GM19238 (cell line): ENCODE data around the gene TSPAN15.

Source experiments
- DNase-seq: peaks from one replicate; pipeline ENCODE4 v3.0.0; 2011; ENCODE audit warnings: low spot score; ENCODE audit not compliant: insufficient read length

TSPAN15 gene

GRCh38 chr10:69464801-69465401, 13.6 kb downstream of the TSPAN15 start:
- no peak for DNase-seq

- DNase-seq = no peak
Observed at GRCh38 chr10:69465457-69466157, 14.3 kb downstream of the TSPAN15 start.

DNA sequence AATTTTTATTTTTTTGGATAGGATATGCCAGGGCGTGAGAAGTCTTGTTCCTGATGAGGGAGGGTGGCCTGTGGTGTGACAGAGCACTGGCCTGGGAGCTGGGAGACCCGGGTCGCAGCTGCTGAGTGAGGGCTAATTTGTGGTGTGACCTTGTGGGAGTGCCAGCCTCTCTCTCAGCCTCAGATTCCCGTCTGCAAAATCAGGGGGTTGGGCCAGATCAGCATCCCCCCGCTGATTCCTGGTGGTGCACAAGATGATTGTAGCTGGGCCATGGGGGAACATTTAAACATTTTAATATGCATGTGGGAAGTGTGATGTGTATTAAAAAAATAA, 14.9 kb downstream of the TSPAN15 start:
- no peak for DNase-seq

DNA sequence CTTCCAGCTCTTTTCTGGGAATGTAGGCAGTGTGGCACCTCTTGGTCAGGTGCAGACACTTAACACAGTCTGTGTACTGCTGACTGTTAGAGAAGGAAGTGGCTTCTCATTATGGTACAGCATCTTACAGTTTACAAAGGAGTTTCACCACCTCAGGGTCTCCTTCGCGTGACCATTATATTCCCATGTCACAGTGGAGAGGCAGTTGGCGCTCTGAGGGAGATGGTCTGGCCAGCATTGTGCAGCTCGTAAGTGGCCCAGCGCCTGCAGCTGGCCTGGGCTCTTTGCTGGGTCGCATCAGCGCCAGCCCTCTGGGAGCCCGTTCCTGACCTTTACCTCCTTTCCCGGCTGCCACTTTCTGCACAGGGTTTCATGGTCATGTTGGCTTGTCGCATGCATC, 15.4 kb downstream of the TSPAN15 start:
- DNase-seq = no peak

- DNase-seq = no peak
Observed at GRCh38 chr10:69467928-69468750, 16.9 kb downstream of the TSPAN15 start.

- DNase-seq = no peak
Observed at GRCh38 chr10:69468751-69469089, 17.5 kb downstream of the TSPAN15 start.

DNA sequence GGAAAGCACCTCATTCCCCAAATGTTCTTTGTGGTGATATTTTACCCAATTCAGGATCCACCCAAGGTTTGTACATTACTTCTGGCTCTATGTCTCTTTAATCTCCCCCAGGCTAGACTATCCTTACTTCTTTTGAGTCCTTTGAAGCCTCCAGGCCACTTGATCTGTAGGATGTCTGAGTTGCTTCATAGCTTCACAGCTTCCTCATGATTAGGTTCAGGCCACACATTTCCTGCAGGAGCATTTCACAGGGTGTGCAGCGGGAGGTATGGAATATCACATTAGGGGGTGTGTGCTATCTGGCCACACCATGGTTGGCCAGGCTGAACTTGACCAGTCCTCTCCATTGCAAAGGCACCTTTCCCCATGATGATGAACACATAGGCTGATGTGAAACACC, 18.7 kb downstream of the TSPAN15 start:
- DNase-seq = no peak

DNA sequence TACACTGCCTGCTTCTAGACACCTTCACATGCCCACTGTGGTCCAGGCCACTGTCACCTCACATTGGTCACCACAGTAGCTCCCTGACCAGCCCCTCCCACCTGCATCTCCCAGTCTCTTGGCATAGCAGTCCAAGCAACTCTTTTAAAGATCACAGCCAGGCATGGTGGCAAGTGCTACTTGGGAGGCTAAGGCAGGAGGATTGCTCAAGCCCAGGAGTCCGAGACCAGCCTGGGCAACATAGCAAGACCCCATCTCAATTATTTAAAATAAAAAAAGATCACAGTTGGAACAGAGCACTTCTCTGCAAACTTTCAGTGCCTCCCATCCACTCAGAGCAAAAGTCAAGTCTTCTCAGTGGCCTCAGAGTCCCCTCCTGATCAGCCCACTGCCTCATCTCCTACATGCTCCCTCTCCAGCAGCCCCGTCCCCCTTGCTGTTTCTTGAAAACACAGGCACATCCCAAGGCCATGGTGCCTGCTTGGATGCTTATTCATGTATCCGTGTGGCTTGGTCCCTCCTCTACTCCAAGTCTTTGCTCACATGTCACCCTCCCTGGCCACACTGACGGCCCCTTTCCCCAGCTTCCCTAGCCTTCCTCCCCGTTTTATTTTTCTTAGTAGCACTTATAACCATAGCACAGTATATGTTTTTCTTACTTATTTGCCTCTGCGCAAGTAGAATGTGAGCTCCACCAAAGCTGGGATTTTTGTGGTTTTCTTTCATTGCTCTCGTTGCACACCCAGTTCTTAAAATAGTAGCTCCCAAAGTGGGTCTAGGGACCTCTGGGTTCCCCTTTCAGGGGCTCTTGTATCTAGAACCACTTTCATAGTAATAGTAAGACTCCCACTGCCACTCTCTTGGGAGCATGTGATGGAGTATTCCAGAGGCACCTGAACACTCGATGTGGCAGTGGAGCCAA, 19.5 kb downstream of the TSPAN15 start:
- DNase-seq = no peak

- no peak for DNase-seq
Observed at GRCh38 chr10:69472142-69472541, 20.9 kb downstream of the TSPAN15 start.

DNA sequence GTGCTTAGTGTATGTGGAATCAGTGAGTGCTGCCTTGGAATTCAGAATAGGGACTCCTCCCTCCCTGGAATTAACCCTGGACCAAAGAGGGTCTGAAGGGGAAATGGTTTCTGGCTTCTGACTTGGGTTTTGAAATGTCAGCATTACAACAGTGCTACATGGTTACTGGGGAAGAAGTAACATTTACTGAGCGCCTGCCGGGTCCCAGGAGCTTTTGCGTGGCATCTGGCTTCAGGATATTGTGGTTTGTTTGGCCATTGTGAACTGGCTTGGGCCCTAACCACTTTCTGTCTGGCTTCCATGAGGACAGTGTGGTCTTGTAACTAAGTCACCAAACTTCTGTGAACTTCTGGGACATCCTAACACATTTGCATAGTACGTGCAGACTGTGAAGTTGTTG, 21.3 kb downstream of the TSPAN15 start:
- no peak for DNase-seq

DNA sequence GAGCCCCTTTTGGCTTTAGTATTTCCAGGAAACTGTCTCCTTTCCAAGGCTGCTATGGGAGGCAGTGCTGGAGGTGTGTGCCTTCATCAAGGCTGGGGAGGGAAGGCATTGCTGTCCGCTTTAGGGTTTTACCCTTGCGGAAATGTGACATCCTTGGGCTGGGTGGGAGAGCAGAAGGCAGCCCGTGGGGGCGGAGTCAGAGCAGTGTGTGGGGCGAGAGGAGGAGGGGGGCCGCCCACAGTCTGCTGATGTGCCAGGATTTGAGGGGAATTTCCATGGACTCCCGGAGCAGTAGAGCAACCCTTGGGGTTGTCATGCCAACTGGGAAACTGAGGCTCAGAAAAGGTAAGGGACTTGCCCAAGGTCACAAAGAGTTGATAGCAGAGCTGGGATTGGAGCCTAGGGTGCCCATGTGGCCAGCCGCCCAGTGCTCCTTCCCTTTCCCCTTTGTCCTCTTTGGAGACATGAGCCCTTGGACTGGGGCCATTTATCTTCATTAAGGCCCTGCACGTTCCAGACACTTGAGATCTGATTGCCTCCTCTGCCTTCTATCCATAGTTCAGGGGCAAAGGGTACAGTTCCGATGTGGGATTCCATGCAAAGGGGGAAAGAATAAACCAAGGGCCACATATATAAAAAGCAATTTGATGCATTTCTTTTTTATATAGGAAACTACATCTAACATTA, 22.2 kb downstream of the TSPAN15 start:
- DNase-seq = no peak

GRCh38 chr10:69474742-69475432, 23.6 kb downstream of the TSPAN15 start:
- no peak for DNase-seq

GRCh38 chr10:69475433-69475830, 24.2 kb downstream of the TSPAN15 start:
- DNase-seq = no peak

DNA sequence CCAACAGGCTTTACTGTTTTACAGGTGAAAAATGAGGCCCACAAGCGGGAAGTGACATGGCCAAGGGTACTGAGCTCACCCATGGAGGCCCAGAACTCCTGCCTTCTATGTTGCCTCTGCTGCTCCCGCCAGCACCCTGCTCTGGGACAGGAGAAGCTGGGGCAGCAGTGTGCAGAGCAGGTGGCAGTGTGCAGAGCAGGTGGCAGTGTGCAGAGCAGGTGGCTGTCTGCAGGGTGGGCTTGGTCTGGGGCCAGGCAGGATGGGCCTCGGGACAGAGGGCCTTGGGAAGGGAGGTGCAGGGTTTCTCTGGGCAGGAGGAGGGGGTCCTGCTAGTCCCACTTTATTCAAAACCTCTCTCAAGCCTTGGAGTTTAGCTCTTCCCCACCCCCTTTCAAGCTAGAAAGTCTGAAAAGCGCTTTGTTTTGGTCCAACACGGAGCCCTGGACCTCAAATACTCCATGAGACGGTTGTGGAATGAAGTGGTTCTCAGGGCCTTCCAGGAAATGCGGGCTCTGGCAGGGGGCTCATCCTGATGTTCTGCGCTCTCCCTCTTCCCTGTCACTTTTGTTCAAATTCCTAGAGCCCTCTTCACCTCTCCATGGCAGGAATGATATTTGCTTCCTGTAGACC, 26.8 kb downstream of the TSPAN15 start:
- DNase-seq = no peak

DNA sequence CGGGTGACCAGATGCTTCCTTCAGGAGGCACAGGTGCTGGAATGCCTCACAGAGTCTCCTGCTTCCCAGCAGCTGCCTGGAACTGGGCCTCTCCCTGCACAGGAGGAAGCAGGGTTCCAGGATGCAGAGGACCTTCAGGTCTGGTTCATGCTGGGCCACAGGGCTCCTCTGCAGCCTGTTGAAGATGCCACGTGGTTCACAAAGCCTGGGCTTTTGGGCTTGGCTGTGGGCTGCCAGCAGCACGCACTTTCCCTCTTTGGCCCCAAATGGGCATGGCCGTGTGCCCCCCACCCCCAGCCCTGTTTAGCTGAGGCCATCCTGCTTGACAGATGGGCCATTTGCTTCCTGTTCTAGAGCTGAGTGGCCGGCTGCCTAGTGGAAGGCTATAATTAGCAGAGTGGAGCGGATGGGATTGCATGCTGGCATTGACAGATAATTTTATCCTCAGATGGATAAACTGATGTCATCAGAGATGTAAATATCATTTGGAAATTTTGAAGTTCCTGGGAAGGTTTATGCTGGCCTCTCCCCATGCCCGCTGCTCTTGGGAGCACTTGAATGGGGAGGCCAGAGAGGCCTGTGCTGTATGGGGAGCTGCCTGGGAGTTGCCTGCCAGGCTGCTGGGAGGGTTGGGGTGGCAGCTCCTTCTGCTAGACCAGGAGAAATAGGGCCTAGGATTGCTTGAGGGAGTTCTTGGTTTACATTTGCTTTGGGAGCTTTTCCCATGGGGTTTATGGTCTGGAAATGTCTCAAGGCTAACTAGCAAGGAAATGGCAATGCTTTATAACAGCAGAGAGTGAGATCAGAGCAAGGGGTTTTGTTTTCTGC, 28.2 kb downstream of the TSPAN15 start:
- DNase-seq = no peak

DNA sequence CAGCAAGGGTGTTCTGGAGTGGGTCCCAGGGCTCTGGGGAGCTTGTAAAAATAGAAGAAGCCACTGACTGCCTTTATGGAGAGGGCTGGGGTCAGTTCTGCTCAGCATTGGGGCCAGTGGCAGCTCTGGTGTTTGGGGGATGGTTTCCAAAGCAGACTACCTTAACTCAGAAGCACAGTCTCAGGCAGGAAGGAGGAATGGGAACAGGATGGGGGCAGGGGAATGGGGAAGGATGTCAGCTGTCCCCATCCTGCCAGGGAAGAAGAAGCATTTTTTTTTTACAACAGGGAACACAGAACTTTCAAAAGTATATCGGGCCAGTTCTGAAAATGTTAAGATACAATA, 28.8 kb downstream of the TSPAN15 start:
- DNase-seq = no peak

DNA sequence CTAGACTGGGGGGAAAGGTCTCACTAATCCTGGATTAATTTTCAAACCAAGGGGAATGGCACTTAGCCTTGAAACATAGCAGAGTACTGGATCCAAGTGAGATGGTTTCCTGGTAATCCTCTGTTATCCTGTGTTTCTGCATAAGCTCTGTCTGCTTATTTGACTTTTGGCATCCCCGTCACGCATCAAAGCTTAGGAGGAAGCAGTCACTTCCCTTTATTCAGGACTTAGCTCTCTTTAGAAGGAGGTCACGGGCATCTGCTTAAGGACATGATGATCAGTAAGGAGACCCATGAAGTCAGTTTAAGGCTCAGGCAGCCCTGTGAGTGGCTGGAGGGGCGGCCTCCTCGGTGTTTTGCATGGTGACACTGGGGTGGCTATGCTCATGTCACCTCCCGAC, 30.0 kb downstream of the TSPAN15 start:
- no peak for DNase-seq

DNA sequence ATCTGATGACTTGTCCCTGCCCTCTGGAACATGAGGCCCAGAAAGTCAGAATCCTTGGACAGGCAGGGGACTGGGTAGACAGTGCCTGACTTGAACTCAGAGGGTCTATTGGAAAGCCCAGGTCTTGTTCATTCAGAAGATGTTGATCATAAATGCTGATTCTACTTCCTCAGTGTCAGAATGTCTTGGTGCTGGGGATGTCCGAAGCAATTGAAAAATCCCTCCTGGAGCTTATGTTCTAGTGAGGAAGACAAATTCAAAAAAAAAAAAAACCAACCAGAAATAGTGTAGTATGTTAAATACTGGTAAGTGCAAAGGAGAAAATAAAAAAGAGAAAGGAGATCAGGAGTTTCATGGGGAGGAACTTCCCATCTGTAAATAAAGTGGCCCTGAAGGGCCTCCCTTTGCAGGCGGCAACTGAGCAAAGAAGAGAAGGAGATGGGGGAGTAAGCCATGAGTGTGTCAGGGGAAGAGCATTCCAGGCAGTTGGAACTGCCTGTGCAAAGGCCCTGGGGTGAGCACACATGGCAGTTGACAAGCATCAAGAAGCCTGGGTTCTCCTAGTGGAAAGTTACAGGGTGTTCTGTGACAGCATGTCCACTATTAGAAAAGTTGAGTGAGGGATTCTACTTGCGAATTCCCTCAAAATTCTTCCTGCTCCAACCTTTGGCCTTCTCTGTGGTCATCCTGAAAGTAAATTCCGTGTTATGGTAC, 30.7 kb downstream of the TSPAN15 start:
- no peak for DNase-seq

GRCh38 chr10:69483963-69484362, 32.7 kb downstream of the TSPAN15 start:
- no peak for DNase-seq
